Measurements from ENCODE around the gene FBLN2. TPM values are rescaled to one million over a fixed set of nuclear protein-coding genes. Genes with fewer than 3 reads are reported as not detected.

The FBLN2 gene
- total and polyA plus RNA-seq, 2 of the 4 experiments (the other 2 are of a cell fraction): 11.8 to 60.8 TPM

DNA sequence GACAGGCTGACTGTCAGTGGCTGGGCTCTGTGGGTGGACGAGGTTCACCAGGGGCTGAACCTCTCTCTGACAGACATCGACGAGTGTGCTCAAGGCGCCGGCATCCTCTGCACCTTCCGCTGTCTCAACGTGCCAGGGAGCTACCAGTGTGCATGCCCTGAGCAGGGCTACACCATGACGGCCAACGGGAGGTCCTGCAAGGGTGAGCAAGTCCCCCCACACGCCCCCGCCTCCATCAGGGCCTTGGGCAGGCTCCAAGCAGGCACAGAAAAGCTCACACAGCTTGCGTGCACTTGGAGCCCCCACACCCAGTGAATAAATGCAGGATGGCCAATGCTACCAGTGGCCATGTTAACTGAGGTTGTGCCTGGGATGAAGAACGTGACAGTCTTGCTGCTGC lies 82.3 kb downstream of the FBLN2 start:
- no peak overlapping the region for H2BK5ac ChIP-seq (ENCODE audit: low read depth, low read length, poor library complexity, severe bottlenecking)
- H3K56ac ChIP-seq (ENCODE audit: extremely low read depth, insufficient read depth, low read length): no peak overlapping the region
- H2AFZ ChIP-seq (replicated peaks; ENCODE audit: low read length, poor library complexity): no peak overlapping the region
- H2BK20ac ChIP-seq (ENCODE audit: low read depth, low read length): no peak overlapping the region
- no peak overlapping the region for H3K14ac ChIP-seq (replicated peaks; ENCODE audit: low read depth, low read length)
- H3K27ac ChIP-seq (ENCODE audit: insufficient read depth, low read length): no peak overlapping the region
- no peaks in the 10 kb centered on the region for H3K79me1 ChIP-seq (ENCODE audit: low read depth in 1 of 2, low read length in 2 of 2)
- H3K4me3 ChIP-seq (ENCODE audit: insufficient read depth, low read depth, low read length): no peak overlapping the region
- intact Hi-C loops (cut with micrococcal nuclease): no loop called here
- ChIA-PET CTCF (no interaction called here), POLR2A (ENCODE audit: unreplicated experiment) (no interaction called here)
- DNase-seq: no peak
- H4K5ac ChIP-seq (ENCODE audit: low read depth, low read length): no peak overlapping the region
- H3K4me1 ChIP-seq (ENCODE audit: control insufficient read depth, insufficient read depth, low read length): no peaks in the 10 kb centered on the region
- WGBS, 2 experiments (ENCODE audit: extremely low coverage in 2 of 2, insufficient read length in 1 of 2): 62% methylated on average over 3 of the region's 13 CpGs; no CpG with 5 or more reads in 1 of the 2 experiments
- no peak for ATAC-seq (ENCODE audit: low read depth)
- no peaks in the 10 kb centered on the region for H3K36me3 ChIP-seq (ENCODE audit: control insufficient read depth, insufficient read depth, low read length)
- H3K4ac ChIP-seq (ENCODE audit: low read depth, low read length): no peak overlapping the region
- no peaks in the 10 kb centered on the region for H3K9me3 ChIP-seq (ENCODE audit: control insufficient read depth, insufficient read depth, low read length)
- H4K91ac ChIP-seq (ENCODE audit: insufficient read depth, low read depth, low read length): no peak overlapping the region
- no peak overlapping the region for H2AK5ac ChIP-seq (ENCODE audit: low read depth, low read length)
- peak overlapping the region; percentile 42 for H2AK9ac ChIP-seq (replicated peaks; ENCODE audit: low read depth, low read length, poor library complexity)
- in situ Hi-C loops (cut with MboI; ENCODE audit: low sequenced_read_pairs): no loop called here
- H3K9me1 ChIP-seq (ENCODE audit: insufficient read depth, low read length): no peaks in the 10 kb centered on the region
- H2BK120ac ChIP-seq (ENCODE audit: low read depth, low read length): no peak overlapping the region
- no TSS peak for BruUV-seq (replicated peaks)
- H3K4me2 ChIP-seq (ENCODE audit: low read depth, low read length): no peak overlapping the region
- TF ChIP-seq RFX5 (IDR thresholded peaks at IDR 0.05; ENCODE audit: low read depth, low read length) (no peak), NFE2L2 (IDR thresholded peaks at IDR 0.05; ENCODE audit: low read depth, low read length) (no peak), SMC3 (IDR thresholded peaks at IDR 0.05; ENCODE audit: low read depth, low read length) (no peak)
- H3K23ac ChIP-seq (ENCODE audit: low read depth, low read length): no peak overlapping the region
- H3K18ac ChIP-seq (ENCODE audit: low read depth, low read length): no peak overlapping the region
- no peaks in the 10 kb centered on the region for H3K27me3 ChIP-seq (ENCODE audit: control insufficient read depth, insufficient read depth, low read length)
- no peak overlapping the region for H2BK15ac ChIP-seq (ENCODE audit: low read depth, low read length)
- dilution Hi-C loops (cut with HindIII; ENCODE audit: low sequenced_read_pairs, unreplicated experiment): no loop called here
- no peak overlapping the region for H3K9ac ChIP-seq (ENCODE audit: low read depth, low read length)
- H4K20me1 ChIP-seq (ENCODE audit: insufficient read depth, low read length): no peaks in the 10 kb centered on the region
- H4K8ac ChIP-seq (ENCODE audit: low read depth in 2 of 2, low read length in 2 of 2): no peak overlapping the region

All from IMR-90 (cell line).